ENCODE measurements around the gene PRRC1. TPM values are rescaled to one million over a fixed set of nuclear protein-coding genes. Genes with fewer than 3 reads are reported as not detected.
"Not testable (repeated sequence)": the region's sequence is repeated elsewhere in the genome, so short reads cannot be mapped to it uniquely, and the experiment has no call there.

The PRRC1 gene
- polyA plus RNA-seq, 1 donor from 2014 or later, result 30.7 TPM

DNA sequence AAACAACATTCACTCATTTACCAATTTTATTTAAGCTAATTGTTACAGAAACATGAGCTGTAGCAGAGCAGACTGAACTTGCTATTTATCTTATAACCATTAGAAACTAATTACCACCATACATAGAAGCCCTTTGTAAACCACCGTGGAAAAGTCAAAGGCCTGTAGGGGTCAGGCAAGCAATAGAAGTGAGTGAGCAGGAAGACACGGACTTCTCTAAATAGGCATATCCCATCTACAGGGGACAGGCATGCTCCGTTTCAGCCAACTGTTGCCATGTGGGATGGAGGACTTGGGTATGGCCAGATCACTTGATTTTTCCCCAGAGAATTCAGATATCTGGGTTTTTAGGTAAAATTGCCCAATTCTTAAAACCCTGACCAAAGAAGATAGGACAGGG, 44.8 kb downstream of the PRRC1 start:
- Mint-ChIP-seq H3K27me3 (peaks cover 3% of the 10 kb centered on the region), H3K4me3 (no peak overlapping the region), H3K27ac (no peak overlapping the region), H3K36me3 (peaks cover 2% of the 10 kb centered on the region), H3K4me1 (peaks cover 0 to 1% (median 1%) of the 10 kb centered on the region in 3 donors), H3K9me3 (no peaks in the 10 kb centered on the region)

DNA sequence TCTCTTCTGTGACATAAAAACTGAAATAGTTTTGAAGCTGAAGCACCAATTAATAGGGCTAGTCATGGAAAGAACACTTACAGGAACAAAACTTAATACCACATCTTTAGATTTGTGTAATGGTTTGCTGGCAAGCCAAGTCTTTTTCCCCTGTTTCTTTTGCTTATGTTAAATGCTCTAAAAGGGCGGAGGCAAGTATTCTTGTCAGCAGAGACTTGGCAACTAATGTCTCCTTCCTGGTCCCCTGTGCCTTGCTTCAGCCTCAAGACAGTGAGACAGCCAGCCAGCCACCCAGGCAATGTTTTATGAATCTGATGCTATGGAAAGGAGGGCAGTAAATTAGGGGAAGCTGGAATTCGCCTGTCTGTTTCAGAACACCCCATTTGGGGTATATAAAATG, 45.7 kb downstream of the PRRC1 start:
- Mint-ChIP-seq H3K27ac (no peak overlapping the region), H3K4me3 (no peak overlapping the region), H3K27me3 (peaks cover 4% of the 10 kb centered on the region), H3K4me1 (peaks cover 0 to 6% (median 4%) of the 10 kb centered on the region in 3 donors), H3K9me3 (no peaks in the 10 kb centered on the region), H3K36me3 (no peaks in the 10 kb centered on the region)

DNA sequence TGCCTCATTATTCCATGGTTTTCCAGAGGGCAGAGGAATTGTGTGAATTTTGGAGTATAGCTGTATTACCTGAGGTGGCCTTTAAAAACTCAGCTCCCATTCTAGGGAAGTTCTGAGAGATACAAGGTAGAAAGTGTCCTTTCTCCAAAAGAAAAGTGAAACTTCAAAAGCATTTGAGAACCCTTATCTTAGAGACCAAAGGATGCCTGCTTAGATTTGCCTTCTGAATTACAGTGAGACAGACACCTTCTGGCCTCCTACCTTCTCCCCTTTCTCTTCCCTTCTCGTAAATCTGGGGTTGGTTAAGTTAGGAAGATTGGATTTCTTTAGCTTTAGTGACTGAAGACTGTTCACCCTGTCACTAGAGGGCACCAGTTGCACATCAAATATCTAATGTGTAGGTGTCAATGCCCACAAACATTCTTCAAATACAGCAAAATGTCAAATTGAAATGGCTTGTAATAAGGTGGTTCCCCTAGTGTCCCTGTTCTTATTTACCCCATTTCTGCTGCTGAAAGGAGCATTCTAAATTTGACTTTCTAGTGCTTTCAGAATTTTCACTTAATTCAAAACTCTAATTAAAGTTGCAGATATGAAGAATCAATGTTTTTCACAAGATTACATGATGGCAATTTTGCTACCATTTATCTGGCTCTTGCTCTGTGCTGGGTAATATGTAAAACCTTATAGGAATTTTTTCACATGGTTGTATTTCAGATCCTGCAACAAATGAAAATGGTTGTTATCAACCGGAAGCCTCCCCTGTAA, 46.7 kb downstream of the PRRC1 start:
- H3K36me3 Mint-ChIP-seq, result no peaks in the 10 kb centered on the region
- no peak overlapping the region for H3K27ac Mint-ChIP-seq

DNA sequence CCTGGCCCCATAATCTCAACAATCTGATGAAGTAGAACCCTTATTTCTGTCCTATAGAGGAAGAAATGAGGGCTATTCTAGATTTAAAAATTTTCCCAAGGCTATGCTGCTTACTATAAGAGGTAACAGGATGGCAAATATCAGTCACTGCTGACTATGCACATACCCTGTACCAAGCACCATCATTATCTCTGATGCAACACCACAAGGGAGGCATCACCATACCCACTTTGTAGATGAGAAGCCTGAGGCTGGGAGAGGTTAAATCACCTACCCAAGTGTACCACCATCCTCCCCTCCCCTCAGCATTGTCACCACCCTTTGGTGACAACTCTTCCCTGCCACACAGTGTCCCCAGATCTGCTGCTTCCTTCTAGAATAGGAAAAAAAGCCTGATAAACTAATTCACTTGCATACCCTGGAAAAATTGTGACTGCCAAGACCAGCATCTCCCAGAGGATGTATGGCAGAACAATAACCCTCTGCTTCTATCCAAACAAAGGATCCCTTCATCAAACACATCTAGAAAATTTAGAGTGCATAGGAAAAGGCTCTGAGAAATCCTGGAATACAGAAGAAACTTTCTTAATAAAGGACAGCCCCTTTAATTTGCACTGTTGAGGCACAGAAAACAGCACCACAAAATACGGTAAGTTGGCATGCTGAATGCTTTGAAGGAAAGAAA, 48.3 kb downstream of the PRRC1 start:
- H3K36me3 Mint-ChIP-seq, result no peaks in the 10 kb centered on the region
- H3K9me3 Mint-ChIP-seq, result no peaks in the 10 kb centered on the region
- H3K4me3 Mint-ChIP-seq, result no peak overlapping the region
- H3K27me3 Mint-ChIP-seq, result peaks cover 10% of the 10 kb centered on the region
- peaks cover 0 to 8% (median 5%) of the 10 kb centered on the region in 3 donors for H3K4me1 Mint-ChIP-seq
- H3K27ac Mint-ChIP-seq, result no peak overlapping the region

More for the DNA sequence above, 46.7 kb downstream of the PRRC1 start:
- H3K9me3 Mint-ChIP-seq, result no peaks in the 10 kb centered on the region
- peaks cover 5% of the 10 kb centered on the region for H3K27me3 Mint-ChIP-seq
- H3K4me1 Mint-ChIP-seq, result peaks cover 0 to 8% (median 5%) of the 10 kb centered on the region in 3 donors
- no peak overlapping the region for H3K4me3 Mint-ChIP-seq

DNA sequence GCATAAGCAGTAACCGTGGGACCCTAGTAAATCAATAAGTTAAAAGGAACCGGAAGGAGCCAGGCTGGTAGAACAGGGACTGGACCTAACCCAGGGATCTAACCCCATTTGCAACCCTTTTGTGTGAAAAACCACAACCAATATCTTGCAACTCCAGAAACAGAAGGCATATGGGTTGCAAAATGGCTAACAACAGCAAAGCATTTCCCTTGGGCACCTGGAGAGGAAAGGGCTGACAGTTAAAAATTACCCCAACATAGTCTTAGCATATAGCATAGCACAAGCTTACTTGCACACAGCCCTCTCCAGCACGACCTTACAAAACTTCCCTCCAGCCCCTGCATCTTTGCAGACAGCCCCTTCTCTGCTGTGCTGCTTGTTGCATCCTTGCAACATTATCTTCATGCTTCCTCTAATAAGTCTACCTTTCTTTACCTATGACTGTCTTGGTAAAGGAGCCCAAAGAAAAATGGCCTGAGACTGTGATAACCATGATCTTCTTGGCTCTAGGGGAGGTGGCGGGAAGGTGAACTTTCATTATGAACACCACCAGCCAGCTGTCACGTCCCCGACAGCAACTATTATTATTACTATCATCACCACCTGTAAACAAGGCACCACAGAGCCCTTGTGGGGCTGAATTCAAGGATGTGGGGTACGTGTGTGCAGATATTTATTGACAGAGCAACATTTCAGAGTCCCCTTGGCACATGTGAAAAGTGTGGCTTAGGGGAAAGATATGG, 49.8 kb downstream of the PRRC1 start:
- H3K27ac Mint-ChIP-seq, result no peak overlapping the region
- peaks cover 0 to 8% (median 5%) of the 10 kb centered on the region in 3 donors for H3K4me1 Mint-ChIP-seq
- H3K4me3 Mint-ChIP-seq, result no peak overlapping the region
- H3K27me3 Mint-ChIP-seq, result peaks cover 11% of the 10 kb centered on the region
- H3K9me3 Mint-ChIP-seq, result no peaks in the 10 kb centered on the region
- H3K36me3 Mint-ChIP-seq, result no peaks in the 10 kb centered on the region

DNA sequence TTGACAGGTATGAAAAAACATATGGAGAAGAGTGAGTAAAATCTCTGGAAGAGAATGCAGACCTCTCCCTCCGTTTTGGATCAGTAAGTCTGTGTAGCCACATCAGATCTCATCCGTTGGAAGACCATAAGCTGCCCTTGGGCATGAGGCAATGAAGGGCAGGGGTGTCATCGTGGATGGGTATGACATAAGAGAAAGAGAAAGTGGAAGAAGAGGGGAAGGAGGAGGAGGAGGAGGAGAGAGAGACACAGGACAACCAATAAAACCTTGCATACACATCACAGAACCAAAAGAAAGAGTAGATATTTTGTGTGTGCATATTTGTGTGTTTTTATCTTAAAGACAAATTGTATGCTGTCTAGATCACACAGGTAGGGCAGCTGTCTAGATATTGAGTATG, 50.7 kb downstream of the PRRC1 start:
- Mint-ChIP-seq H3K4me1 (peaks cover 0 to 8% (median 5%) of the 10 kb centered on the region in 3 donors), H3K27me3 (peaks cover 11% of the 10 kb centered on the region), H3K9me3 (no peaks in the 10 kb centered on the region), H3K27ac (no peak overlapping the region), H3K36me3 (no peaks in the 10 kb centered on the region), H3K4me3 (peak overlapping the region in 1 of 4 donors; percentile 0)

DNA sequence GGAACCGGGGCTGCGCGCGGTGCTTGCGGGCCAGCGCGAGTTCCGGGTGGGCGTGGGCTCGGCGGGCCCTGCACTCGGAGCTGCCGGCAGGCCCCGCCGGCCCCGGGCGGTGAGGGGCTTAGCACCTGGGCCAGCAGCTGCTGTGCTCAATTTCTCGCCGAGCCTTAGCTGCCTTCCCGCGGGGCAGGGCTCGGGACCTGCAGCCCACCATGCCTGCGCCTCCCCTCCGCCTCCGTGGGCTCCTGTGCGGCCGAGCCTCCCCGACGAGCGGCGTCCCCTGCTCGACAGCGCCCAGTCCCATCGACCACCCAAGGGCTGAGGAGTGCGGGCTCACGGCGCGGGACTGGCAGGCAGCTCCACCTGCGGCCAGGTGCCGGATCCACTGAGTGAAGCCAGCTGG, 52.0 kb downstream of the PRRC1 start:
- H3K4me3 Mint-ChIP-seq, result not testable (repeated sequence)
- peaks cover 14% of the 10 kb centered on the region for H3K27me3 Mint-ChIP-seq

DNA sequence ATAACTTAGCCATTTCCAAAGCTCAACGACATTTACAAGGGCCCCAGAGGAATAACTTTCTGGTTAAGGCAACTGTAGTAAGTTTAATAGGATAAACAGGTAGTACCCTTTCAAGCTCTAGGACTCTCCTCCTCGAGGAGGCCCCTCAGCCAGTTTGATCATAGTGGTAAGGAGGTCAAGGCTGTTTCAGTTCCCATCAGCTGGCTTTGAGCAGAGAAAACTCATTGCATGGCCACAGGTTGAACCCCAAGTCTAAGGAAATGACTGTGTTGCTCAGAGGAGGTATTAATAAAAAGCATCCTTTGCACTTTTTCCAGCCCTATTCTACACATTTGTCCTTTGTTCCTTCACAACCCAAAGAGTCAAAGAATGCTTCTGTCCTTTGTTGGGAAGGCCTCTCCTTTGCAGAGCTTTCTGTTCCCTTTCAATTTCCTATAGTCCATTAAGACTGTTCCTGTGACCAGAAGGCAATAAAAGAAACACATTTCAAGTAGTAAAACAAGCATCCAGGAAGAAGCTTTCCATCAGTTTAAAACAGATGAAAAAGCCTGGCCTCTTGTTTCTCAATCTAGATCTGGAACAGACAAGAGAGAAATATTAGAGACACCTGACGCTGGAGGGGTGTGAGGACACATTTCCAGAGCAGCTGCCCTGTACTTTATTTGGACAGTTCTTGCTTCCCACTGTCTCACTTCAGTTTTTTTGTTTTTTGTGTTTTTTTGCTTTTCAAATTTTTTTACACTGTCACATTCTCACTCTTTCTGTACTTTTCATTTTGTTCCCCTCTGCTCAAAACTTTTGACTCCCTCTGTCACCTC, 54.1 kb downstream of the PRRC1 start:
- Mint-ChIP-seq H3K27me3 (peaks cover 11% of the 10 kb centered on the region), H3K27ac (no peak overlapping the region), H3K36me3 (peaks cover 2% of the 10 kb centered on the region), H3K4me1 (peaks cover 0 to 8% (median 5%) of the 10 kb centered on the region in 3 donors), H3K4me3 (no peak overlapping the region), H3K9me3 (peaks cover 1 to 11% (median 10%) of the 10 kb centered on the region in 3 donors)

More for the DNA sequence above, 52.0 kb downstream of the PRRC1 start:
- H3K27ac Mint-ChIP-seq, H3K9me3 Mint-ChIP-seq, H3K4me1 Mint-ChIP-seq, H3K36me3 Mint-ChIP-seq: not testable (repeated sequence)

DNA sequence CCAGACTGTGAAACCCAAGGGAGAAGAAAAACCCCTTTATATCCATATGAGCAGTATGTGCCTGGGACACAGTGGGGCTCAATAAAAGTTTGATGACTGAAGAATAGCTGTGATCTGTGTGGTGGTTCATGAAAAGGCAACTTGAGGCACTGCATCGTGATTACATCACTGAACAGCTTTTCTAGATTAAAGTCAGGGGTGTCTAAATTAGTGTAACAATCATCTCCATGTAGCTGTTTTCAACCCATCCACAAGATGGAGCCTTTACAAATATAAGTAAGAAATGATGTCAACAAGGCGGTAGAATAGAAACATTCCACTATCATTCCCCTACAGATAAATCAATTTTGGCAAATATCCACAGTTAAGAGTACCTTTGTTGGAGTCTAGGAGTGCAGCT, 55.5 kb downstream of the PRRC1 start:
- peaks cover 3 to 14% (median 11%) of the 10 kb centered on the region in 3 donors for H3K9me3 Mint-ChIP-seq
- peaks cover 2% of the 10 kb centered on the region for H3K36me3 Mint-ChIP-seq
- H3K27me3 Mint-ChIP-seq, result peaks cover 18% of the 10 kb centered on the region
- no peak overlapping the region for H3K4me3 Mint-ChIP-seq
- no peak overlapping the region for H3K27ac Mint-ChIP-seq
- H3K4me1 Mint-ChIP-seq, result peaks cover 2 to 6% (median 4%) of the 10 kb centered on the region in 3 donors

DNA sequence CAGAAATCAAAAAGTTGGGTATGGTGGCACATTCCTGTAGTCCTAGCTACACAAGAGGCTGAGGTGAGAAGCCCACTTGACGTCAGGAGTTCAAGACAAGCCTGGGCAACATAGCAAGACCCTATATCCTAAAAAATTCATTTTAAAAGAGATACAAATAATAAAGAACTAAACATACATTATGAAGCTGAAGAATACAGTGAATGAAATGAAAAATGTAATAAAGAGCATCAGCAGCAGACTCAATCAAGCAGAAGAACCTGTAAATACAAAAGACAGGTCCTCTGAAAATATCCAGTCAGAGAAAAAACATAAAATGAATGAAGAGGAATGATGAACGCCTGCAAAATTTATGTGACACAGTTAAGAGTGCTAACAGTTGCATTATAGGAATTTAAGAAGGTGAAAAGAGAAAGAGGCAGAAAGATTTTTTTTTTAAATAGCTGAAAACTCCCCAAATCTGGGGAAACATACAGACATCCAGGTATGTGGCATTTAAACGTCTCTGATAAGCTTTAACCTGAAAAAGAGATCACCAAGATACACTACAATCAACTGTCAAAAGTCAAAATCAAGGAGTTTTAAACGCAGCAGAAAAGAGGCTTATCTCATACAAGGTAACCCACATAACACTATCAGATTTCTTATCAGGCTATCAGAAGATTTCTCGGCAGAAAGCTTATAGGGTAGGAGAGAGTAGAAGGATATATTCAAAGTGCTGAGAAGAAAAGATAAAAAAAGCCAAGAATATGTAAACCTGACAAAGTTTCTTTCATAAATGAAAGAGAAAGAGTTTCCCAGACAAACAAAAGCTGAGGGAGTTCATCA, 57.6 kb downstream of the PRRC1 start:
- Mint-ChIP-seq H3K36me3 (peaks cover 2% of the 10 kb centered on the region), H3K4me1 (peaks cover 0 to 10% (median 0%) of the 10 kb centered on the region in 3 donors), H3K27me3 (peaks cover 13% of the 10 kb centered on the region), H3K9me3 (peaks cover 3 to 14% (median 11%) of the 10 kb centered on the region in 3 donors), H3K4me3 (no peak overlapping the region), H3K27ac (peak overlapping the region in 1 of 3 donors; percentile 16)

DNA sequence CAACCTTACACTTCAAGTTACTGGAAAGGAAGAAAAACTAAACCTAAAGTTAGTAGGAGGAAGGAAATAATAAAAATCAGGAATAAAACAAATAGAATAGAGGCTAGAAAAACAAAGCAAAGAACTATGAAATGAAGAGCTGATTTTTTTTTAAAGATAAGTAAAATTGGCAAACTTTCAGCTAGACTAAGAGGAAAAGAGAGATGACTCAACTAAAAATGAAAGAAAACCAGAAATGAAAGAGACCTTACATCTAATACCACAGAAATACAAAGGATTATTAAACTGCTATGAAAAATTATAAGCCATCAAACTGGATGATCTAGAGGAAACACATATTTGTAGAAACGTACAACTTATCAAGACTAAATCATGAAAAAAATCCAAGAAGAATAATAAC, 60.0 kb downstream of the PRRC1 start:
- H3K36me3 Mint-ChIP-seq, result peaks cover 2% of the 10 kb centered on the region
- peaks cover 10% of the 10 kb centered on the region for H3K27me3 Mint-ChIP-seq
- H3K9me3 Mint-ChIP-seq, result peaks cover 3 to 14% (median 11%) of the 10 kb centered on the region in 3 donors
- H3K4me3 Mint-ChIP-seq, result no peak overlapping the region
- H3K4me1 Mint-ChIP-seq, result peaks cover 0 to 10% (median 0%) of the 10 kb centered on the region in 3 donors
- H3K27ac Mint-ChIP-seq, result no peak overlapping the region

DNA sequence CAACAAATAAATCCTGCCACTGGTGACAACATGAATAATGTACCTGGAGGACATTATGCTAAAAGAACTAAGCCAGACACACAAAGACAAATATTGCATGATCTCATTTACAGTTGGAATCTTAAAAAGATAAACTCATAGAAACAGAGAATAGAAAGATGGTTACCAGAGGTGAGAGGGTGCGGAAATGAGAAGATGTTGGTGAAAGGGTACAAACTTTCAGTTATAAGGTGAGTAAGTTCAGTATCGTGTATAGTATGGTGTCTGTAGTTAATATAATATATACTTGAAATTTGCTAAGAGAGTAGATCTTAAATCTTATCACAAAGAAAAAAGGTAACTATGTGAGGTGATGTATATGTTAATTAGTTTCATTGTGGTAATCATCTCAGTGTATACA, 63.3 kb downstream of the PRRC1 start:
- H3K4me3 Mint-ChIP-seq, result no peak overlapping the region
- no peaks in the 10 kb centered on the region for H3K36me3 Mint-ChIP-seq
- H3K9me3 Mint-ChIP-seq, result peaks cover 0 to 5% (median 4%) of the 10 kb centered on the region in 3 donors
- H3K4me1 Mint-ChIP-seq, result peaks cover 2 to 15% (median 3%) of the 10 kb centered on the region in 3 donors
- no peak overlapping the region for H3K27ac Mint-ChIP-seq
- H3K27me3 Mint-ChIP-seq, result peaks cover 7% of the 10 kb centered on the region

DNA sequence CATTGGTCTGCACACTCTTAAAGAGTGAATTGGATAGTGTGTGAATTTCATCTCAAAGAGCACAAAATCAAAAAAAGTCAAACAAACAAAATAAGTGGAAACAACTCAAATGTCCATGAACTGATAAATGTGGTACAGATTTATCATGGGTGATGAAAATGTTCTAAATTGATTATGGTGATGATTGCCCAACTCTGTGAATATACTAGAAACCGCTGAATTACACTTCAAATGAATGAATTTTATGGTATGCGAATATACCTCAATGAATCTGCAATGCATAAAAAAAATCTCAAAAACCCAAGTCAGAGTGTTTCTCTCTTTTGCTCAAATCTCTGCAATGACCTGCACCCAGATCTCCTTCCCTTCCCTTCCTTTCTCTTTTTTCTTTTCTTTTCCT, 64.0 kb downstream of the PRRC1 start:
- H3K4me3 Mint-ChIP-seq, result no peak overlapping the region
- peaks cover 0 to 5% (median 4%) of the 10 kb centered on the region in 3 donors for H3K9me3 Mint-ChIP-seq
- H3K4me1 Mint-ChIP-seq, result peaks cover 2 to 19% (median 9%) of the 10 kb centered on the region in 3 donors
- H3K27ac Mint-ChIP-seq, result no peak overlapping the region
- no peaks in the 10 kb centered on the region for H3K36me3 Mint-ChIP-seq
- peaks cover 7% of the 10 kb centered on the region for H3K27me3 Mint-ChIP-seq
